Keratinocyte (primary cell): ENCODE results near the gene GPRIN2. TPM values are rescaled to one million over a fixed set of nuclear protein-coding genes. Genes with fewer than 3 reads are reported as not detected.

Experiments used
- DNase-seq: peaks from one replicate; pipeline ENCODE4 v3.0.0-alpha.2; 2011; ENCODE audit warnings: low read depth, missing footprints, low spot score
- FAIRE-seq: peaks from 2 replicates; lab custom pipeline; 2011; peaks lifted over from hg19 to GRCh38; lab: Jason Lieb, UNC
- H2AFZ ChIP-seq: 2 replicates; pipeline ENCODE4 v1.6.0; 2012; ENCODE audit warnings: low read length, control low read depth, inconsistent platforms; ENCODE audit not compliant: control insufficient read depth
- H3K27ac ChIP-seq: 2 replicates; pipeline ENCODE4 v1.5.1; 2011; ENCODE audit warnings: low read length; ENCODE audit not compliant: control insufficient read depth, insufficient read depth
- H3K27me3 ChIP-seq: 3 replicates; pipeline ENCODE4 v1.6.0; 2011; ENCODE audit warnings: low read length; ENCODE audit not compliant: control insufficient read depth, insufficient read depth; ENCODE audit errors: extremely low read depth
- H3K36me3 ChIP-seq, 2 experiments: 2 replicates in 1 of 2; 3 replicates in 1 of 2; pipeline ENCODE4 v1.5.1; 2011; ENCODE audit warnings: low read length in 2 of 2, mild to moderate bottlenecking in 1 of 2; ENCODE audit not compliant: control insufficient read depth in 2 of 2, insufficient read depth in 2 of 2; ENCODE audit errors: extremely low read depth in 1 of 2
- H3K4me1 ChIP-seq: 3 replicates; pipeline ENCODE4 v1.5.1; 2011; ENCODE audit warnings: low read length; ENCODE audit not compliant: control insufficient read depth, insufficient read depth; ENCODE audit errors: extremely low read depth
- H3K4me2 ChIP-seq: 3 replicates; pipeline ENCODE4 v1.6.0; 2011; ENCODE audit warnings: low read depth, low read length; ENCODE audit not compliant: control insufficient read depth, insufficient read depth; ENCODE audit errors: extremely low read depth
- H3K4me3 ChIP-seq, 3 experiments: fragments of 200-600 bp in 1 of 3; sonication (generic) in 1 of 3; 2 replicates in 2 of 3; 3 replicates in 1 of 3; pipeline ENCODE4 v1.5.1; 2011 to 2016; ENCODE audit warnings: low read length in 3 of 3, mild to moderate bottlenecking in 3 of 3, control low read depth in 2 of 3, inconsistent platforms in 1 of 3, low read depth in 1 of 3, mixed read lengths in 1 of 3, mixed run types in 1 of 3, moderate library complexity in 1 of 3; ENCODE audit not compliant: control insufficient read depth in 2 of 3, insufficient read depth in 2 of 3; ENCODE audit errors: extremely low read depth in 1 of 3
- H3K79me2 ChIP-seq: 2 replicates; pipeline ENCODE4 v1.6.0; 2012; ENCODE audit warnings: low read length; ENCODE audit not compliant: control insufficient read depth, insufficient read depth
- H3K9ac ChIP-seq: 3 replicates; pipeline ENCODE4 v1.6.0; 2011; ENCODE audit warnings: low read length; ENCODE audit not compliant: control insufficient read depth, insufficient read depth; ENCODE audit errors: extremely low read depth
- H3K9me1 ChIP-seq: 3 replicates; pipeline ENCODE4 v1.6.0; 2011; ENCODE audit warnings: low read length; ENCODE audit not compliant: control insufficient read depth, insufficient read depth; ENCODE audit errors: extremely low read depth
- H3K9me3 ChIP-seq: 2 replicates; pipeline ENCODE4 v1.5.1; 2012; ENCODE audit warnings: low read depth, low read length; ENCODE audit not compliant: control insufficient read depth
- H4K20me1 ChIP-seq: 3 replicates; pipeline ENCODE4 v1.6.0; 2011; ENCODE audit warnings: low read length; ENCODE audit not compliant: control insufficient read depth, insufficient read depth; ENCODE audit errors: extremely low read depth
- EZH2 ChIP-seq: IDR thresholded peaks from one replicate; pipeline ENCODE4 v1.6.1; 2012; ENCODE audit warnings: inconsistent platforms, mild to moderate bottlenecking, low read length, moderate library complexity
- dilution Hi-C: fragments of 300-500 bp; cut with MboI; formaldehyde crosslinking; loops from one replicate; pipeline ENCODE4 v1.7.0; 2020; ENCODE audit warnings: low sequenced_read_pairs; ENCODE audit not compliant: extremely low pct_ligation_motif_present
- polyA plus RNA-seq, 5 experiments: library from polyadenylated mRNA; depleted of rRNA in 3 of 5; stranded (reverse) in 3 of 5; stranded (forward) in 1 of 5; unstranded in 1 of 5; fragments of >200 nt; gene quantifications; 1 replicate in 1 of 5; 2 replicates in 3 of 5; 3 replicates in 1 of 5; pipeline versions ENCODE4 v1.2.1 to v1.2.3, GENCODE V29; 2011 to 2012; ENCODE audit warnings: missing spikeins in 2 of 5, low read depth in 1 of 5, low replicate concordance in 1 of 5
- TF ChIP-seq, protein P1 (sequence below), 3 experiments: IDR thresholded peaks in 1 of 3; conservative IDR thresholded peaks in 1 of 3; optimal IDR thresholded peaks in 1 of 3; 2 replicates in 2 of 3; 3 replicates in 1 of 3; pipeline versions ENCODE3 to v1.5.1; 2011; ENCODE audit warnings: low read length in 3 of 3, mild to moderate bottlenecking in 3 of 3, moderate library complexity in 2 of 3, control low read depth in 1 of 3, inconsistent platforms in 1 of 3; ENCODE audit not compliant: insufficient read depth in 2 of 3; ENCODE audit errors: extremely low read depth in 1 of 3

Gene GPRIN2
- polyA plus RNA-seq, 1 donor (not counting 4 experiments of a cell fraction or from before 2014, with no cell fraction given): 0.08 TPM

DNA sequence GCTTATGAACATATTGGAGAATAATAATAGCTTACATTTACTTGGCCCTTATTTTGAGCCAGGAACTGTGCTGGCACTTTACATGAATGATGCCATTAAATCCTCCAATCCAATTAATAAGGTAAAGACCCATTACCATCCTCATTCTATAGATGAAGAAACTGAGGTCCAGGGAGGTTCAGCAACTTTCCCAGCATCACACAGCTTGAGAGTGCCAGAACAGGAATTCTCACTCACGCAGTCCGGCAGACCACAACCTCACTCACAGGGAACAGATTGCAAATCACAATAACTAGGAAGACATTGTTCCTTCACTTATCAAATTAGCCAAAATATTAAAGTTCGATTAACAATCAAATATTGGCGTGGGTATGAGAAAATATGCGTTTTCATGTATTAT is 18.3 kb downstream of the GPRIN2 start:
- Histone ChIP-seq H4K20me1 (no peaks in the 10 kb centered on the region), H3K4me3 (no peak overlapping the region), H3K9ac (no peak overlapping the region), H3K36me3 (no peaks in the 10 kb centered on the region), H2AFZ (no peak overlapping the region), H3K27ac (no peak overlapping the region), H3K27me3 (peaks cover 48% of the 10 kb centered on the region), H3K4me2 (no peak overlapping the region), H3K4me1 (no peaks in the 10 kb centered on the region), H3K79me2 (no peaks in the 10 kb centered on the region), H3K9me1 (no peaks in the 10 kb centered on the region), H3K9me3 (no peaks in the 10 kb centered on the region)
- dilution Hi-C loops: no loop called here
- TF ChIP-seq, protein P1, sequence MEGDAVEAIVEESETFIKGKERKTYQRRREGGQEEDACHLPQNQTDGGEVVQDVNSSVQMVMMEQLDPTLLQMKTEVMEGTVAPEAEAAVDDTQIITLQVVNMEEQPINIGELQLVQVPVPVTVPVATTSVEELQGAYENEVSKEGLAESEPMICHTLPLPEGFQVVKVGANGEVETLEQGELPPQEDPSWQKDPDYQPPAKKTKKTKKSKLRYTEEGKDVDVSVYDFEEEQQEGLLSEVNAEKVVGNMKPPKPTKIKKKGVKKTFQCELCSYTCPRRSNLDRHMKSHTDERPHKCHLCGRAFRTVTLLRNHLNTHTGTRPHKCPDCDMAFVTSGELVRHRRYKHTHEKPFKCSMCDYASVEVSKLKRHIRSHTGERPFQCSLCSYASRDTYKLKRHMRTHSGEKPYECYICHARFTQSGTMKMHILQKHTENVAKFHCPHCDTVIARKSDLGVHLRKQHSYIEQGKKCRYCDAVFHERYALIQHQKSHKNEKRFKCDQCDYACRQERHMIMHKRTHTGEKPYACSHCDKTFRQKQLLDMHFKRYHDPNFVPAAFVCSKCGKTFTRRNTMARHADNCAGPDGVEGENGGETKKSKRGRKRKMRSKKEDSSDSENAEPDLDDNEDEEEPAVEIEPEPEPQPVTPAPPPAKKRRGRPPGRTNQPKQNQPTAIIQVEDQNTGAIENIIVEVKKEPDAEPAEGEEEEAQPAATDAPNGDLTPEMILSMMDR (optimal IDR thresholded peaks at IDR 0.05 in 1 of 3, IDR thresholded peaks at IDR 0.05 in 1 of 3, conservative IDR thresholded peaks at IDR 0.05 in 1 of 3; ENCODE audit: extremely low read depth in 1 of 3, insufficient read depth in 2 of 3, low read length in 3 of 3): no peak
- no peak for TF ChIP-seq EZH2
- FAIRE-seq: no peak
- DNase-seq: no peak

DNA sequence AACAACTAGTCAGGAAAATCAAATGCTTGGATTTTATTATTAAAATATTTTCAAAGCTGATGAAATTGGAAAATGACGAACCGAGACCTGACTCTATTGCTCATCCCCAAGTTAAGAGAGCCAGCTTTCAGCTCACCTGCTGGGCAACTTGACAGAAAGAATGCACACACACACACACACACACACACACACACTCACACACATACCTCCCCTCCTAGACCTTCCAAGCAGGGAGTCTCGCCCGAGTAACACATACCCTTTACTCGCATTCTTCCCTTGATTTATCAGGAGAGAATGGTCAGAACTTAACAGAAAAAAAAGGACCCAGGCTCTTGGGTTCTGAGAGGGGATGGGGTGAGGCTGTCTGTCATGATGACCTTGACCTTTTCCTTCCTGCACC is 19.1 kb downstream of the GPRIN2 start:
- Histone ChIP-seq H3K27ac (no peak overlapping the region), H2AFZ (no peak overlapping the region), H3K9ac (no peak overlapping the region), H3K4me1 (no peaks in the 10 kb centered on the region), H3K9me1 (no peaks in the 10 kb centered on the region), H4K20me1 (no peaks in the 10 kb centered on the region), H3K4me3 (no peak overlapping the region), H3K79me2 (no peaks in the 10 kb centered on the region), H3K36me3 (no peaks in the 10 kb centered on the region), H3K27me3 (peaks cover 40% of the 10 kb centered on the region), H3K4me2 (no peak overlapping the region), H3K9me3 (no peaks in the 10 kb centered on the region)
- DNase-seq (no peak), FAIRE-seq (no peak)
- TF ChIP-seq EZH2: no peak
- TF ChIP-seq, protein P1 (optimal IDR thresholded peaks at IDR 0.05 in 1 of 3, IDR thresholded peaks at IDR 0.05 in 1 of 3, conservative IDR thresholded peaks at IDR 0.05 in 1 of 3; ENCODE audit: extremely low read depth in 1 of 3, insufficient read depth in 2 of 3, low read length in 3 of 3): no peak
- dilution Hi-C loops: no loop called here
